Measurements from ENCODE around the gene SDCCAG8. TPM values are rescaled to one million over a fixed set of nuclear protein-coding genes. Genes with fewer than 3 reads are reported as not detected.

The SDCCAG8 gene
- total and polyA plus RNA-seq, 2 experiments from 2014 or later, result 28.0 to 66.7 TPM

- TF ChIP-seq ZNF462 (CRISPR knock-in tag; IDR thresholded peaks at IDR 0.05) (no peak), EZH2phosphoT487 (IDR thresholded peaks at IDR 0.05; ENCODE audit: unreplicated experiment) (no peak), EZH2 (IDR thresholded peaks at IDR 0.05; ENCODE audit: low read depth, unreplicated experiment) (no peak), STAT1 (IDR thresholded peaks at IDR 0.05; ENCODE audit: unreplicated experiment) (no peak), CREB1 (CRISPR knock-in tag; IDR thresholded peaks at IDR 0.05; ENCODE audit: low read depth) (no peak), ZNF114 (CRISPR knock-in tag; IDR thresholded peaks at IDR 0.05) (no peak), ZNF331 (CRISPR knock-in tag; IDR thresholded peaks at IDR 0.05; ENCODE audit: low read depth) (no peak)
These were observed 135.5 kb downstream of the SDCCAG8 start (continued) for GRCh38 chr1:243391355-243391754.

DNA sequence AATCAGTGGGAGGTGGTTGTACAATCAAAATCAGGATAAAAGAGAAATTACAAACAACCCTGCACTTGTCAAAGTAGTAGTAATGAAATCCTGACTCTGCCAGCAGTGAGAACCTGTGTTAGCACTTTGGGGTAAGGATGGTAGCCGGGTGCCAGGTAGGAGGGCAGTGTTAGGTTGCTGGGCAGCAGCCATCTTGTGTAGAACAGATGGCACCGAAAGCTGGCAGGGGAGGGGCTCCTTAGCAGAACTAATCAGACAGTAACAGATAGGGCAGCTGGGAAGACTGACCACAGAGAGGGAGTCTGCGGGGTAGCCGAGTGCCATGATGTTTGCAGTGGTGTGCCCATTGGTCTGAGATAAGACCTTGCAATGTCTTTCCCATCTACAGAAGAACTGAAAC lies 137.3 kb downstream of the SDCCAG8 start:
- Histone ChIP-seq H3F3A (replicated peaks; ENCODE audit: low read depth) (no peaks in the 10 kb centered on the region; the same call in 1 of the 2 replicates), H3K9me2 (ENCODE audit: insufficient read depth) (no peaks in the 10 kb centered on the region), H3K4me2 (no peak overlapping the region), H3K4me1 (ENCODE audit: insufficient read depth) (peaks cover 20% of the 10 kb centered on the region), H3K27ac (ENCODE audit: low read depth) (no peak overlapping the region), H3K79me2 (replicated peaks; ENCODE audit: insufficient read depth) (no peaks in the 10 kb centered on the region), H3K4me3 (no peak overlapping the region), H3K27me3 (ENCODE audit: insufficient read depth) (no peaks in the 10 kb centered on the region), H2AFZ (no peak overlapping the region), H4K20me1 (replicated peaks; ENCODE audit: insufficient read depth) (no peaks in the 10 kb centered on the region), H3K36me3 (ENCODE audit: insufficient read depth) (no peaks in the 10 kb centered on the region)
- DNase-seq (ENCODE audit: low spot score) (no peak), ATAC-seq (no peak)
- Mint-ChIP-seq H3K4me1 (peaks cover 28% of the 10 kb centered on the region), H3K9me3 (no peaks in the 10 kb centered on the region), H3K27me3 (ENCODE audit: insufficient read depth, low read depth, poor library complexity) (no peaks in the 10 kb centered on the region), H3K36me3 (ENCODE audit: low read depth) (no peaks in the 10 kb centered on the region), H3K4me3 (no peak overlapping the region), H3K27ac (no peak overlapping the region)
- TF ChIP-seq STAT1 (IDR thresholded peaks at IDR 0.05; ENCODE audit: unreplicated experiment), result no peak
- no peak for TF ChIP-seq EZH2phosphoT487 (IDR thresholded peaks at IDR 0.05; ENCODE audit: unreplicated experiment)
- no peak for TF ChIP-seq ETS1 (IDR thresholded peaks at IDR 0.05)
- TF ChIP-seq REST (IDR thresholded peaks at IDR 0.05; ENCODE audit: unreplicated experiment), result no peak
- TF ChIP-seq JUNB (IDR thresholded peaks at IDR 0.05; ENCODE audit: unreplicated experiment), result no peak
- no peak for TF ChIP-seq ZNF114 (CRISPR knock-in tag; IDR thresholded peaks at IDR 0.05)
- TF ChIP-seq NANOG (IDR thresholded peaks at IDR 0.05; ENCODE audit: borderline replicate concordance), result no peak
- no peak for TF ChIP-seq ZNF331 (CRISPR knock-in tag; IDR thresholded peaks at IDR 0.05; ENCODE audit: low read depth)

Data from GM23338 (cell line).